Heart right ventricle (tissue), 16 donors: ENCODE results near the gene LRSAM1. TPM values are rescaled to one million over a fixed set of nuclear protein-coding genes. Genes with fewer than 3 reads are reported as not detected.
A peak's percentile ranks its signal among the peaks of the same experiment; 100 is the strongest.

Source experiments
- ATAC-seq, 8 donors: fragments of 200-7000 bp; cut with Tn5 transposase; one replicate each; pipeline ENCODE4 v1.9.1; 2020; ENCODE audit warnings: mild to moderate bottlenecking in 8 of 8, moderate library complexity in 8 of 8, moderate number of reproducible peaks in 1 of 8
- DNase-seq, 2 donors: peaks; one replicate each; pipeline ENCODE4 v3.0.0-alpha.2; 2020
- H3K27ac ChIP-seq, 10 donors: fragments of 200-600 bp; sonication (generic) in 2 of 10; one replicate each; pipeline versions ENCODE4 v1.5.0 to v1.8.0; 2020 to 2022; ENCODE audit warnings: mild to moderate bottlenecking in 3 of 10
- H3K27me3 ChIP-seq, 7 donors: fragments of 200-600 bp; one replicate each; pipeline ENCODE4 v1.8.0; 2021 to 2022; ENCODE audit warnings: mild to moderate bottlenecking in 2 of 7
- H3K36me3 ChIP-seq, 9 donors: fragments of 200-600 bp; sonication (generic) in 1 of 9; one replicate each; pipeline versions ENCODE4 v1.5.0 to v1.8.0; 2020 to 2022; ENCODE audit warnings: mild to moderate bottlenecking in 2 of 9
- H3K4me1 ChIP-seq, 9 donors: fragments of 200-600 bp; sonication (generic) in 1 of 9; one replicate each; pipeline versions ENCODE4 v1.5.0 to v1.8.0; 2020 to 2022; ENCODE audit warnings: mild to moderate bottlenecking in 4 of 9
- H3K4me3 ChIP-seq, 10 donors: fragments of 200-600 bp; sonication (generic) in 2 of 10; one replicate each; pipeline versions ENCODE4 v1.5.0 to v1.8.0; 2020 to 2022; ENCODE audit warnings: mild to moderate bottlenecking in 7 of 10, moderate library complexity in 2 of 10
- H3K9me3 ChIP-seq, 11 donors: fragments of 200-600 bp in 10 of 11; sonication (generic) in 2 of 11; one replicate each; pipeline versions ENCODE4 v1.5.0 to v1.8.0; 2013 to 2022; ENCODE audit warnings: mild to moderate bottlenecking in 2 of 11, control low read depth in 1 of 11, moderate library complexity in 1 of 11
- CTCF ChIP-seq, 9 donors: fragments of 200-600 bp; sonication (generic) in 2 of 9; IDR thresholded peaks; one replicate each; pipeline versions ENCODE4 v1.5.0 to v1.8.0; 2021 to 2022; ENCODE audit warnings: antibody characterized with exemption in 9 of 9, mild to moderate bottlenecking in 5 of 9, moderate library complexity in 1 of 9
- WGBS, 2 donors: extraction: QIAGEN DNeasy Blood & Tissue Kit; methylation state at CpG; one replicate each; pipeline ENCODE4 v1.1.7; 2013; ENCODE audit warnings: inconsistent platforms in 1 of 2; 5-methylcytosine and 5-hydroxymethylcytosine counted together
- intact Hi-C, 10 donors: fragments of 100-400 bp; cut with DNase I; formaldehyde crosslinking; loops; one replicate each; pipeline versions ENCODE4 v1.11.1 to v1.14.2; 2022
- polyA plus RNA-seq, 2 donors: library from polyadenylated mRNA; stranded (reverse); fragments of 200-250 nt; gene quantifications; one replicate each; pipeline ENCODE4 v1.2.3, GENCODE V29; 2013
- total RNA-seq, 10 donors: library from RNA; stranded (reverse); fragmentation: NEBNext Ultra II Directional in 3 of 10; extraction: Animal tissue kit (Norgen Biotek cat#: 25700) in 3 of 10; gene quantifications; one replicate each; pipeline versions ENCODE4 v1.2.1 to v1.2.4, GENCODE V29; 2021 to 2023
- donor health status: Arrhythmogenic right ventricular cardiomyopathy.
- donor health status: ischemic (EF 13 %, LVEDD 7.1; RV severe dilation, severe dysfunction).
- donor health status: healthy with polysubstance abuse.
- donor health status: DM: no; HTN: yes; CAD: no.
- donor health status: DM: no; HTN: no; CAD: no.
- donor health status: ischemic (EF 25% LVEDD 6.9; RV normal size, moderate dysfunction).
- donor health status: ischemic (EF 25% LVEDD 5.7; RV mildly dilated, moderate dysfunction).
- donor health status: healthy.
- donor health status: DM: yes; HTN: yes; CAD: no.
- donor health status: Ischemic cardiomyopathy.
- donor health status: ischemic (EF 35%, LVEDD 5.7; RV mildly dilated, moderate dysfunction).
- donor health status: nonischemic (EF 11% LVEDD 7.7; RV severe dilation, severe dysfunction).
- donor health status: DM: yes; HTN: yes; CAD: no.
- donor health status: PGD.
- donor health status: ischemic (EF 29% LVEDD 5.4; RV normal size, mild dysfunction).
- donor health status: nonischemic (EF 23%, LVEDD 6.1; RV moderate dilation, normal function).

The LRSAM1 gene
- total and polyA plus RNA-seq, 12 donors: 21.2 to 59.9 (median 29.5) TPM

GRCh38 chr9:127418037-127418471 is 33.3 kb upstream of the LRSAM1 start:
- Histone ChIP-seq H3K9me3 (no peaks in the 10 kb centered on the region), H3K36me3 (no peaks in the 10 kb centered on the region), H3K27ac (no peak overlapping the region), H3K27me3 (no peaks in the 10 kb centered on the region), H3K4me3 (no peak overlapping the region), H3K4me1 (peaks cover 2 to 22% (median 11%) of the 10 kb centered on the region in 9 donors)
- DNase-seq: no peak
- ATAC-seq: peak in 4 of 8 donors; percentile 29 to 64 (median 54)
- intact Hi-C loops: loop anchor here in 1 of 10 donors (1.0 kb wide), 1 partner anchor 19 kb away; no protein-coding TSS in a partner anchor
- TF ChIP-seq CTCF (IDR thresholded peaks at IDR 0.05): peak in 5 of 9 donors; percentile 17 to 37 (median 26)
- WGBS, 2 donors: 70 to 71% methylated on average over 12 of the region's 12 CpGs

- Histone ChIP-seq H3K36me3 (no peaks in the 10 kb centered on the region), H3K9me3 (no peaks in the 10 kb centered on the region), H3K27me3 (no peaks in the 10 kb centered on the region), H3K27ac (peak overlapping the region in 2 of 10 donors; percentile 52 to 65), H3K4me3 (peak overlapping the region in 3 of 10 donors; percentile 10 to 50 (median 49)), H3K4me1 (peaks cover 3 to 27% (median 14%) of the 10 kb centered on the region in 9 donors)
- DNase-seq (no peak), ATAC-seq (no peak)
- intact Hi-C loops: no loop called here
- no peak for TF ChIP-seq CTCF (IDR thresholded peaks at IDR 0.05)
- WGBS, 2 donors: 71 to 73% methylated on average over 6 of the region's 6 CpGs
These were observed 32.0 kb upstream of the LRSAM1 start for GRCh38 chr9:127419348-127419747.

GRCh38 chr9:127421057-127421456 is 30.3 kb upstream of the LRSAM1 start:
- Histone ChIP-seq H3K36me3 (peaks cover 0 to under 1% (median 0%) of the 10 kb centered on the region in 9 donors), H3K27ac (no peak overlapping the region), H3K4me3 (no peak overlapping the region), H3K4me1 (peaks cover 13 to 42% (median 29%) of the 10 kb centered on the region in 9 donors), H3K9me3 (no peaks in the 10 kb centered on the region), H3K27me3 (no peaks in the 10 kb centered on the region)
- DNase-seq (no peak), ATAC-seq (no peak)
- 91 to 92% methylated on average over 7 of the region's 7 CpGs for WGBS, 2 donors
- TF ChIP-seq CTCF (IDR thresholded peaks at IDR 0.05): no peak
- intact Hi-C loops: loop anchor here in 2 of 10 donors (10.0 kb wide), 1 partner anchor 196 kb away; no protein-coding TSS in a partner anchor

- TF ChIP-seq CTCF (IDR thresholded peaks at IDR 0.05): no peak
- Histone ChIP-seq H3K4me1 (peaks cover 13 to 50% (median 36%) of the 10 kb centered on the region in 9 donors), H3K27me3 (no peaks in the 10 kb centered on the region), H3K9me3 (no peaks in the 10 kb centered on the region), H3K36me3 (peaks cover 0 to 10% (median 0%) of the 10 kb centered on the region in 9 donors), H3K4me3 (peak overlapping the region in 2 of 10 donors; percentile 92 to 100), H3K27ac (no peak overlapping the region)
- WGBS, 2 donors: 76 to 82% methylated on average over 10 of the region's 10 CpGs
- intact Hi-C loops: loop anchor here in 2 of 10 donors (10.0 kb wide), 1 partner anchor 197 kb away; no protein-coding TSS in a partner anchor
- no peak for DNase-seq
- no peak for ATAC-seq
These were observed 29.1 kb upstream of the LRSAM1 start for GRCh38 chr9:127422133-127422782.
